RPMI7951 (cell line): ENCODE data around the gene STAT6. TPM values are rescaled to one million over a fixed set of nuclear protein-coding genes. Genes with fewer than 3 reads are reported as not detected.

ENCODE experiments used
- DNase-seq: peaks from one replicate; pipeline ENCODE4 v3.0.0-alpha.2; 2012; ENCODE audit warnings: low read depth
- total RNA-seq: library from RNA; depleted of rRNA; stranded (reverse); fragments of >200 nt; shearing (Covaris generic); gene quantifications from 2 replicates; pipeline ENCODE4 v1.2.3, GENCODE V29; 2014; rRNA removed

Gene STAT6
- total RNA-seq = 29.4 and 33.0 TPM in 2 replicates

GRCh38 chr12:57111031-57111734 lies at the start of gene STAT6:
Gene STAT6, minus strand, starts transcription at chr12:57111362. Its CDS starts 3,084 bp downstream, at chr12:57108278.
- peak; percentile 82 for DNase-seq

GRCh38 chr12:57160741-57161140 lies 49.6 kb upstream of the STAT6 start:
- DNase-seq = no peak

- DNase-seq = no peak
Observed at GRCh38 chr12:57160040-57160439, 48.9 kb upstream of the STAT6 start.

- DNase-seq = no peak
Observed at GRCh38 chr12:57159311-57159710, 48.1 kb upstream of the STAT6 start.

GRCh38 chr12:57158665-57159064 lies 47.5 kb upstream of the STAT6 start:
- no peak for DNase-seq

- DNase-seq = no peak
Observed at GRCh38 chr12:57158186-57158585, 47.0 kb upstream of the STAT6 start.

- no peak for DNase-seq
Observed at GRCh38 chr12:57157588-57158173, 46.5 kb upstream of the STAT6 start.

GRCh38 chr12:57156701-57157403 lies 45.7 kb upstream of the STAT6 start:
- no peak for DNase-seq

GRCh38 chr12:57154804-57155434 lies 43.8 kb upstream of the STAT6 start:
- no peak for DNase-seq

GRCh38 chr12:57154076-57154475 lies 42.9 kb upstream of the STAT6 start:
- no peak for DNase-seq

GRCh38 chr12:57153415-57153997 lies 42.3 kb upstream of the STAT6 start:
- DNase-seq = no peak

- DNase-seq = peak; percentile 58
Observed at GRCh38 chr12:57152639-57153038, 41.5 kb upstream of the STAT6 start.

GRCh38 chr12:57151741-57152630 lies 40.8 kb upstream of the STAT6 start:
- DNase-seq = peak; percentile 93

- DNase-seq = no peak
Observed at GRCh38 chr12:57150400-57151000, 39.3 kb upstream of the STAT6 start.

GRCh38 chr12:57149245-57149900 lies 38.2 kb upstream of the STAT6 start:
- DNase-seq = peak; percentile 57

- DNase-seq = peak; percentile 75
Observed at GRCh38 chr12:57148469-57149244, 37.5 kb upstream of the STAT6 start.

- DNase-seq = peak; percentile 72
Observed at GRCh38 chr12:57146961-57147944, 36.1 kb upstream of the STAT6 start, which contains the start of gene LRP1-AS. Gene LRP1-AS, minus strand, starts transcription at chr12:57147619.

GRCh38 chr12:57146092-57146491 lies 34.9 kb upstream of the STAT6 start:
- peak; percentile 66 for DNase-seq
